GM19395 (cell line): ENCODE measurements around the gene PRRT1B.
"Not testable (repeated sequence)": the region's sequence is repeated elsewhere in the genome, so short reads cannot be mapped to it uniquely, and the experiment has no call there.

Experiments
- ATAC-seq: cut with Tn5 transposase; IDR thresholded peaks from one replicate; pipeline ENCODE4 v1.9.1; 2021; ENCODE audit warnings: mild to moderate bottlenecking, moderate library complexity; ENCODE audit not compliant: unreplicated experiment

PRRT1B gene

GRCh38 chr9:131549186-131549585 is 3.9 kb downstream of the PRRT1B start:
- ATAC-seq, result not testable (repeated sequence)

- not testable (repeated sequence) for ATAC-seq
Measured at GRCh38 chr9:131550465-131550864, 5.1 kb downstream of the PRRT1B start.

DNA sequence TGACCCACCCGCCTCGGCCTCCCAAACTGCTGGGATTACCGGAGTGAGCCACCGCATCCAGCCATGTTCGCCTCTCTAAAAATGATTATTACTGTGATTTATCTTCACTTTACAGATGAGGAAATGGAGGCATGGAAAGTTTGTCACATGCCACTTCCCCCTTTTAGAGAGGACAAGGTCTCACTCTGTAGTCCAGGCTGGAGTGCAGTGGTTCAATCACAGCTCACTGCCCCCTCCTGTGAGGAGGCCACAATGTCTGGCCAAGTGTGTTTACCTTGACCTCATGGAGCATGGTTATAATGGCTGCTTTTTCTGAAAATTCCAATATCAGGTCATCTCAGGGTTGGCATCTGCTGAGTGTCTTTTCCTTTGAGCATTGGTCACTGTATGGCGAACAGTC is 6.7 kb downstream of the PRRT1B start:
- no peak for ATAC-seq

- no peak for ATAC-seq
Measured at GRCh38 chr9:131554087-131554842, 8.9 kb downstream of the PRRT1B start.

DNA sequence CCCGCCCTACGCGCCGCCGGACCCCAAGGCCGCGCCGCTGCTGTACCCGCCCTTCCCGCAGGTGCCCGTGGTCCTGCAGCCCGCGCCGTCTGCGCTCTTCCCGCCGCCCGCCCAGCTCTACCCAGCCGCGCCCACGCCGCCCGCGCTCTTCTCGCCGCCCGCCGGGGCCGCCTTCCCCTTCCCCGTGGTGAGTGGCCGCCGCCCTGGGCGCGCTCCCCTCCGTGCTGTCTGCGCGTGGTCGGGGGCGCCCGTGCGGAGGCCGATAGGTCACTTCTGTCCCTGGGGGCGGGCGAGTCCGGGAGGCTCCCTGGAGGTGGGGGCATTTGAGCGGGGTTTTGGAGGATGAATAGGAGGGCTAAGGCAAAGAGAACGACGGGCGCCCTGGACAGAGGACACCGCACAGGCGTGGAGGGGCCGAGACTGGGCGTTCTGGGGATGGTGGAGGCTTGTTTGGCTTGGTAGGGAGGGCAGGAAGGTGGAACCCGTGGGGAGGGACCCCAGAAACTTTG is 9.6 kb downstream of the PRRT1B start:
- ATAC-seq, result no peak

DNA sequence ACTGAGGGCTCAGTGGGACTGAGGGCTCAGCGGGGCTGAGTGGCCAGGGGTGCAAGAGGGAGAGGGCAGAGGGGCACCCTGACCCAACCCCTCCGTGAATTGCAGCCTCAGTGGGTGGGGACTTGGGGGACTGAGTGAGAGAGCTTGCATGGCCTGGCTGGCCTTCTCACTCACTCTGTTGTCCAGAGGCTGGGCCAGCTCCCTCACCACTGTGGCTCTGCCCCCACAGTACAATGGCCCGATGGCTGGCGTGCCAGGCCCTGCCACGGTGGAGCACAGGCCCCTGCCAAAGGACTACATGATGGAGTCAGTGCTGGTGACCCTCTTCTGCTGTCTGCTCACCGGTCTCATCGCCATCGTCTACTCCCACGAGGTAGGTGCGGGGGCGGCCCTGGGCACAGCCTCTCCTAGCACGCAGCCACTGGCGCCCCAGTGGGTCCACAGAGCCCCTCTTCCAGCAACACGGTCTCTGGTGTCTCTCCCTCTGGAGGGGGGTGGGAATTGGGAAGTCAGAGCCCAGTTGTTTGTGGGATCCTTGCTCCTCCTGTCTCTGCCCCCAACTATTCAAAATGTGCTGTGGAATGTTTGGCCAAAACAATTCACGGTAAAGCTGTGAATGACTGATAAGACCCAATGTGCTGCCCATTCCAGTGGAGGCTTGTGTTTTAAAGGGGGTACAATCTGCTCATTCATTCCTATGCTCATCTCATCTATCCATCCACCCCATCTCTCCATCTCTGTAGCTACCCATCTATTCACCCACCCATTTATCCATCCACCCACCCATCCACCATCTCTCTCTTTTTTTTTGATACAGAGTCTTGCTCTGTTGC is 10.7 kb downstream of the PRRT1B start:
- no peak for ATAC-seq

DNA sequence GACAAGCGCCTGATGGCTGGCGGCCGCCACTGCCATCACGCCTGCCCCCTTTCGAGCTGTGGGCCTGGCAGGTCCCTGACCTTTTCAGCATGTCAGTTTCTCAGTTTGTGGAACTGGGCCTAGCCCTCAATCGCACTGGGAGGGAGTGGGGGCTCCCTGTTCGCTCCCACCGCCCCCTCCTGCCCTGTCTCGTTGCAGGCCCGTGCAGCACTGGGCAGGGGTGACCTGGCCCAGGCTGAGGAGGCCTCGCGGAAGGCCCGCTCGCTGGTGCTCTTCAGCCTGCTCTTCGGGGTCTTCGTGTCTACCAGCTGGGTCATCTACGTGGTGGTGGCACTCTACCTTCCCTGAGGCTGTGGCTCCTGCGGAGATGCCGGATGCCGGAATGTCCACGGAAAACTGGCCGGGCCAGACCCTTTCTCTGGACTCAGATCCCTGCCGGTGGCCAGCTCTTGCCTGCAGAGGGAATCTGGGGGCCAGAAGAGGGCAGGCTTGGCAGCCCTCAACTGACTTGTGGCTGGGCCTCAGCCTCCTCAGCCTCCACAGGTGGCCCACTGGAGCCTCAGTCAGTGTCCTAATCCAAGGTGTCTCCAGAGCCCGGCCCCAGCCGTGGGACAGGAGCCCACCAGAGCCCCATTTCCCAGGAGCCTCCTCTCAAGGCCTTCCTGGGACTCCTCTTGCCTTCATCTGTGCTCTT is 12.7 kb downstream of the PRRT1B start:
- no peak for ATAC-seq

DNA sequence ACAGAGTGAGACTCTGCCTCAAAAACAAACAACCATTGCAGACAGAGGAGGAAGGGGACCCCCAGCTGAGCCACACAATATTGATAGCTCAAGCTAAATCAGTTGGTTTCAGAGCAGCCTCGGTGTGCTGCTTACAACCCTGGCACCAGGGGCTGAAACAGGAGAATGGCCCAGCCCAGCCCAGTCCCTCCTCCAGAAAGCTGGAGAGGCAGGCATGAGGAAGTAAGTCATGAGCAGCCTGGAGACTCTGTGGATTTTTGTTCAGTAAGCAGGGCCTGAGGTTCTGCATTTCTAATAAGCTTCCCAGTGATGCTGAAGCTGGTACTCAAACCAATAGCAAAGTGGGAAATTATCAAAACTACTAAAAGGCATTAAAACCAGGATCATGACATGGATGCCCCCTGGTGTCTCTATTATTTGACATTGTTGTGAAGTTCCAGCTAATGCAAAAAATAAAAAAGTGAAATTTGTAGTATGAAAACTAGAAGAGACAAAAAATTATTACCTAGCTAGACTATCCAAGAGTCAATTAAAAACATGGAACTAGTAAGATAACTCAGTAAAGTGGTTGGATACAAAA is 14.2 kb downstream of the PRRT1B start:
- ATAC-seq, result no peak

- no peak for ATAC-seq
Measured at GRCh38 chr9:131562032-131562959, 17.0 kb downstream of the PRRT1B start.

DNA sequence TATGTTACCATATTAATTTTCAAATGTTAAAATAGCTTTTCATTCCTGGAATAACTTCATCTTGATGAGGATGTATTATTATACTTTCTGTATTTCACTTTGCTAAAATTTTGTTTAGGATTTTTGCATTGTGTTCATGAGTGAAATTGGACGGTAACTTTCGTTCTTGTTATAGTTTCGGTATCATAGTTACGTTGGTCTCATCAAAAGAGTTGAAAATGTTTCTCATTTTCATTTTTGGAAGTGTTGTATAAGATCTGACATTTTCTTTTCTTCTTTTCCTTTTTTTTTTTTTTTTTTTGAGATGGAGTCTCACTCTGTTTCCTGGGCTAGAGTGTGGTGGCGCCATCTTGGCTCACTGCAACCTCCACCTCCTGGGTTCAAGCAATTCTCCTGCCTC is 20.0 kb downstream of the PRRT1B start:
- no peak for ATAC-seq

DNA sequence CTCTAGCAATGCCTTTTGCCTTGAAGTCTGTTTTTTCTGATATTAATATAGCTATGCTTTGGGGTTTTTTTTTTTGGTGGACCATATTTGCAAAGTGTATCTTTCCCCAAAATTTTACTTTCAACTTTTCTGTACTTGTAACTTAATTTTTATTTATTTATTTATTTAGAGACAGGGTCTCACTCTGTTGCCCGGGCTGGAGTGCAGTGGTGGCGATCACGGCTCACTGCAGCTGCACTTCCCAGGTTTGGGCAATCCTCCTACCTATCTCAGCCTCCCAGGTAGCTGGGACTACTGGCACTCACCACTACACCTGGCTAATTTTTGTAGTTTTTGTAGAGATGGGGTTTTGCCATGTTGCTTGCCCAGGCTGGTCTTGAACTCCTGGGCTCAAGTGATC is 20.8 kb downstream of the PRRT1B start:
- ATAC-seq, result no peak

GRCh38 chr9:131567910-131568309 is 22.6 kb downstream of the PRRT1B start:
- no peak for ATAC-seq

GRCh38 chr9:131574730-131575640 is 29.7 kb downstream of the PRRT1B start:
- ATAC-seq, result no peak

DNA sequence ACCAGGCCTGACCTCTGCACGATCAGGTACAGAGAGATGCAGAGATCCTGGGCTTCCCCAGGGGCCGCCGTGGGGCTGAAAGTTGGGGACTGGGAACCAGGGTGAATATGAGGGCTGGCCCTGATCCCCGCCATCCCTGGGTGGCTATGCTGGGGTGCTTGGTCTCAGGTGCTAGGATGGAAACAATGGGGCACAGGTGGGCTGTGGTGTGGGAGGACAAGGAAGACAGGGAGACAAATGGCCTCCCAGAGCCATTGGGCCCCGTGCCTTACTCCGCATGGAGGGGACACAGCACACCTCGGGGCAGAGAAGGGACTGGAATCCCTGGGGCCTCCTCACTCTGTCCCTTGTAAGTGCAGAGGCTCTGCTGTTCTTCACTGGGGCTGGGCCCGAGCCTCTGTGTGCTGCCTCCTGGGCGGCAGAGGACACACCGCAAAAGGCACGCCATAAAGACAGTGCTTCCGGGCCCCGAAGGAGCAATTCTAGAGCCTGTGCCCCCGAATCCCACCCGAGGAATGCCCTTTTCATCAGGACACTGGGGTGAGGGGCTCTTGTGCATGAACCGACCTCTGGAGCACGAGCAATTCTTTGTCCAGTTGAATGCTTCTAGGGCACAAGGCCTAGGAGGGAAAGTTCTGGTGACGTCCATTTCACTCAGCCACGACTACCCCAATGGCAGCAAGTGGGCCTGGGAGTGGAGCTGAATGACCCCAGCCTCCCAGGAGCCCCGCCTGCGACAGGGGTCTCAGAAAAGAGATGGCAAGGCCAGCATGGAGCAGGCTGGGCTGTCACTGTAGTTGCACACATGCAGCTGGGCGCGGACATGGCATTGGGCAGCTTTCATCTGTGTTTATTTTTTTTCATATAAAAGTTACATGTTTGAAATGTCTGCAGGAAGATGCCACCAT is 30.9 kb downstream of the PRRT1B start:
- no peak for ATAC-seq

GRCh38 chr9:131577005-131578000 is 32.0 kb downstream of the PRRT1B start:
- no peak for ATAC-seq

DNA sequence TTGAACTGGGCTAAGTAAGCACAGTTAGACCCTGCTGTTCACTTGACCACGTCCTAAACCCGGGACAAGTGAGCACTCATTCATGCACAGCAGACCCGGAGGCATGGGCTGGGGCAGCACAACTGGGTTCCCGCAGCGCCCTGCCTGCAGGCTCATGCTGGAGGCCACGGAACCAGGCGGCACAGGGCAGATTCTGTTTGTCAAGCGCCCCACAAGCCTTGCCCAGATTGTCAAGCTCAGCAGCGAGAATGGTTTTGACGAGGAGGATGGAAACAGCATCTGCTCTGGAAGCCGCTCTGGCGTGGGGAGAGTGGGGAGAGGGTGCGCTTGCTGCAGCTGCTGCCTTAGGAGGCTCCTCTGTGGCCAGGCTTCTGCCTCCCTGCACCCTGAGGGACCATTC is 32.7 kb downstream of the PRRT1B start:
- no peak for ATAC-seq
